Activated CD8-positive, alpha-beta memory T cell treated with anti-CD3 and anti-CD28 coated beads for 24 hours (primary cell): ENCODE measurements around the gene HMG20A.
"Not testable (repeated sequence)": the region's sequence is repeated elsewhere in the genome, so short reads cannot be mapped to it uniquely, and the experiment has no call there.

Experiments
- DNase-seq: peaks from one replicate; pipeline ENCODE4 v3.0.0-alpha.2; 2020

The HMG20A gene

GRCh38 chr15:77420610-77421369 is at the start of gene HMG20A:
HMG20A (plus strand) TSS chr15:77420888; CDS start chr15:77458408, 37,520 bp downstream.
- DNase-seq, result peak; percentile 86

GRCh38 chr15:77371850-77372563 is 48.7 kb upstream of the HMG20A start:
- DNase-seq, result no peak

GRCh38 chr15:77373441-77373840 is 47.2 kb upstream of the HMG20A start:
- no peak for DNase-seq

- no peak for DNase-seq
Observed at GRCh38 chr15:77375133-77375532, 45.6 kb upstream of the HMG20A start.

GRCh38 chr15:77376770-77377169 is 43.9 kb upstream of the HMG20A start:
- no peak for DNase-seq

- DNase-seq, result no peak
Observed at GRCh38 chr15:77380033-77380432, 40.7 kb upstream of the HMG20A start.

- DNase-seq, result no peak
Observed at GRCh38 chr15:77384086-77384485, 36.6 kb upstream of the HMG20A start.

- DNase-seq, result no peak
Observed at GRCh38 chr15:77384589-77385359, 35.9 kb upstream of the HMG20A start.

- no peak for DNase-seq
Observed at GRCh38 chr15:77386626-77387025, 34.1 kb upstream of the HMG20A start.

GRCh38 chr15:77387365-77388105 is 33.2 kb upstream of the HMG20A start:
- DNase-seq, result no peak

- DNase-seq, result no peak
Observed at GRCh38 chr15:77391372-77391951, 29.2 kb upstream of the HMG20A start.

GRCh38 chr15:77392762-77393470 is 27.8 kb upstream of the HMG20A start:
- no peak for DNase-seq

- DNase-seq, result no peak
Observed at GRCh38 chr15:77393471-77393840, 27.2 kb upstream of the HMG20A start.

GRCh38 chr15:77395013-77395774 is 25.5 kb upstream of the HMG20A start:
- DNase-seq, result no peak

GRCh38 chr15:77396692-77397091 is 24.0 kb upstream of the HMG20A start:
- no peak for DNase-seq

- DNase-seq, result no peak
Observed at GRCh38 chr15:77398927-77399326, 21.8 kb upstream of the HMG20A start.

- DNase-seq, result no peak
Observed at GRCh38 chr15:77400258-77400657, 20.4 kb upstream of the HMG20A start.

- DNase-seq, result no peak
Observed at GRCh38 chr15:77402740-77403379, 17.8 kb upstream of the HMG20A start.

GRCh38 chr15:77406173-77406759 is 14.4 kb upstream of the HMG20A start:
- DNase-seq, result not testable (repeated sequence)

- DNase-seq, result no peak
Observed at GRCh38 chr15:77406846-77407245, 13.8 kb upstream of the HMG20A start.
